CD14-positive monocyte (primary cell): ENCODE results near the gene DSCAML1. TPM values are rescaled to one million over a fixed set of nuclear protein-coding genes. Genes with fewer than 3 reads are reported as not detected.

Experiments used
- DNase-seq, 3 donors: peaks; one replicate each; pipeline ENCODE4 v3.0.0-alpha.2; 2011 to 2022
- H2AFZ ChIP-seq: 2 replicates; pipeline ENCODE4 v1.6.0; 2012; ENCODE audit warnings: mild to moderate bottlenecking, low read depth, low read length, inconsistent platforms; ENCODE audit not compliant: insufficient read depth, poor library complexity, severe bottlenecking
- H3K27ac ChIP-seq, 2 donors: 1 replicate in 1 of 2; 2 replicates in 1 of 2; pipeline ENCODE4 v1.5.1; 2012 to 2013; ENCODE audit warnings: low read length in 2 of 2, control low read depth in 1 of 2, inconsistent platforms in 1 of 2, low read depth in 1 of 2, mild to moderate bottlenecking in 1 of 2
- H3K27me3 ChIP-seq, 2 donors: one replicate each; pipeline versions ENCODE4 v1.6.0 to v1.6.1; 2011 to 2013; ENCODE audit warnings: low read length in 2 of 2; ENCODE audit not compliant: control insufficient read depth in 2 of 2, insufficient read depth in 2 of 2
- H3K36me3 ChIP-seq, 2 donors: replicated peaks in 1 of 2; 1 replicate in 1 of 2; 2 replicates in 1 of 2; pipeline versions ENCODE4 v1.5.1 to v1.6.1; 2012 to 2013; ENCODE audit warnings: low read length in 2 of 2, control low read depth in 1 of 2, inconsistent platforms in 1 of 2, mild to moderate bottlenecking in 1 of 2; ENCODE audit not compliant: insufficient read depth in 2 of 2, control insufficient read depth in 1 of 2
- H3K4me1 ChIP-seq, 2 donors: 1 replicate in 1 of 2; 2 replicates in 1 of 2; pipeline versions ENCODE4 v1.5.1 to v1.6.1; 2012 to 2013; ENCODE audit warnings: low read length in 2 of 2, control low read depth in 1 of 2, inconsistent platforms in 1 of 2, mild to moderate bottlenecking in 1 of 2, moderate library complexity in 1 of 2; ENCODE audit not compliant: insufficient read depth in 2 of 2, control insufficient read depth in 1 of 2
- H3K4me2 ChIP-seq: replicated peaks from 2 replicates; pipeline ENCODE3; 2012; ENCODE audit warnings: low read length, moderate library complexity, mild to moderate bottlenecking; ENCODE audit not compliant: poor library complexity, severe bottlenecking; ENCODE audit errors: extremely low read depth
- H3K4me3 ChIP-seq, 3 experiments: fragments of 200-600 bp in 1 of 3; sonication (generic) in 1 of 3; replicated peaks in 1 of 3; 1 replicate in 2 of 3; 2 replicates in 1 of 3; pipeline ENCODE4 v1.5.1; 2011 to 2013; ENCODE audit warnings: low read length in 3 of 3, mild to moderate bottlenecking in 3 of 3, control low read depth in 2 of 3, low read depth in 2 of 3, inconsistent platforms in 1 of 3, moderate library complexity in 1 of 3
- H3K79me2 ChIP-seq: 2 replicates; pipeline ENCODE4 v1.6.0; 2012; ENCODE audit warnings: mild to moderate bottlenecking, control low read depth, inconsistent platforms, low read length, moderate library complexity; ENCODE audit not compliant: insufficient read depth
- H3K9ac ChIP-seq: 2 replicates; pipeline ENCODE4 v1.6.0; 2017; ENCODE audit warnings: low read length, mild to moderate bottlenecking; ENCODE audit not compliant: insufficient read depth, poor library complexity, severe bottlenecking
- H3K9me3 ChIP-seq, 2 donors: replicated peaks in 1 of 2; 1 replicate in 1 of 2; 2 replicates in 1 of 2; pipeline versions ENCODE4 v1.5.1 to v1.6.1; 2012 to 2013; ENCODE audit warnings: low read length in 2 of 2, control low read depth in 1 of 2; ENCODE audit not compliant: control insufficient read depth in 1 of 2, insufficient read depth in 1 of 2
- H4K20me1 ChIP-seq: 2 replicates; pipeline ENCODE4 v1.6.0; 2012; ENCODE audit warnings: mild to moderate bottlenecking, low read length, control low read depth, moderate library complexity; ENCODE audit not compliant: insufficient read depth
- H3K27ac Mint-ChIP-seq, 7 donors: one replicate each; pipeline ENCODE4 v1.8.0; 2020; ENCODE audit warnings: mild to moderate bottlenecking in 7 of 7, mixed read lengths in 7 of 7, moderate library complexity in 6 of 7, inconsistent platforms in 2 of 7
- H3K27me3 Mint-ChIP-seq, 3 donors: one replicate each; pipeline ENCODE4 v1.8.0; 2021 to 2022; ENCODE audit warnings: low read depth in 3 of 3, mild to moderate bottlenecking in 3 of 3, mixed read lengths in 3 of 3, moderate library complexity in 3 of 3, inconsistent platforms in 1 of 3
- H3K36me3 Mint-ChIP-seq, 2 donors: one replicate each; pipeline ENCODE4 v1.8.0; 2020; ENCODE audit warnings: mixed read lengths in 2 of 2, inconsistent platforms in 1 of 2, mild to moderate bottlenecking in 1 of 2
- H3K4me1 Mint-ChIP-seq: one replicate; pipeline ENCODE4 v1.8.0; 2020; ENCODE audit warnings: mild to moderate bottlenecking, mixed read lengths
- H3K4me3 Mint-ChIP-seq, 2 donors: one replicate each; pipeline ENCODE4 v1.8.0; 2020; ENCODE audit warnings: mild to moderate bottlenecking in 2 of 2, mixed read lengths in 2 of 2, moderate library complexity in 1 of 2
- H3K9me3 Mint-ChIP-seq, 7 donors: one replicate each; pipeline ENCODE4 v1.8.0; 2020 to 2022; ENCODE audit warnings: mixed read lengths in 7 of 7, mild to moderate bottlenecking in 6 of 7, moderate library complexity in 6 of 7, inconsistent platforms in 2 of 7
- CTCF ChIP-seq: fragments of 200-600 bp; IDR thresholded peaks from one replicate; pipeline ENCODE4 v1.8.0; 2022; ENCODE audit warnings: antibody characterized with exemption, mild to moderate bottlenecking
- WGBS: methylation state at CpG from one replicate; pipeline ENCODE4 v1.1.5; 2013; ENCODE audit warnings: missing lambda C conversion rate; ENCODE audit not compliant: insufficient coverage; 5-methylcytosine and 5-hydroxymethylcytosine counted together
- intact Hi-C, 2 donors: fragments of 100-400 bp; cut with micrococcal nuclease; formaldehyde crosslinking; loops; one replicate each; pipeline versions ENCODE4 v1.15.0 to v1.15.1; 2023
- polyA plus RNA-seq, 3 donors: library from polyadenylated mRNA; depleted of rRNA in 1 of 3; unstranded in 2 of 3; stranded (reverse) in 1 of 3; fragments of 300-500 nt in 2 of 3; fragments of >200 nt in 1 of 3; fragmentation: Illumina TruSeq in 2 of 3; gene quantifications; 1 replicate in 2 of 3; 2 replicates in 1 of 3; pipeline ENCODE4 v1.2.3, GENCODE V29; 2012 to 2021

DSCAML1 gene
- polyA plus RNA-seq, 3 donors: not detected

- H3K27me3 ChIP-seq: no peaks in the 10 kb centered on the region
- peaks cover 7 to 10% of the 10 kb centered on the region in 2 donors for H3K9me3 ChIP-seq
- H3K9me3 Mint-ChIP-seq: peaks cover 4 to 24% (median 11%) of the 10 kb centered on the region in 7 donors
- H3K27ac Mint-ChIP-seq: peak overlapping the region in 1 of 7 donors; percentile 25
- H2AFZ ChIP-seq: no peak overlapping the region
- H3K4me3 ChIP-seq: no peak overlapping the region
- peaks cover 86 to 91% of the 10 kb centered on the region in 2 donors for H3K36me3 Mint-ChIP-seq
- TF ChIP-seq CTCF: no peak
- 100% methylated on average over 4 of the region's 4 CpGs for WGBS
- no peak for DNase-seq
- H3K4me3 Mint-ChIP-seq: no peak overlapping the region
- no peaks in the 10 kb centered on the region for H3K79me2 ChIP-seq
- H3K4me1 Mint-ChIP-seq: no peaks in the 10 kb centered on the region
- H3K27me3 Mint-ChIP-seq: no peaks in the 10 kb centered on the region
- no peak overlapping the region for H3K9ac ChIP-seq
- peaks cover 75 to 83% of the 10 kb centered on the region in 2 donors for H3K36me3 ChIP-seq
- H3K4me2 ChIP-seq: no peak overlapping the region
- H3K27ac ChIP-seq: no peak overlapping the region
- intact Hi-C loops: no loop called here
- no peaks in the 10 kb centered on the region for H4K20me1 ChIP-seq
- H3K4me1 ChIP-seq: no peaks in the 10 kb centered on the region
These were observed 401.5 kb downstream of the DSCAML1 start for GRCh38 chr11:117395476-117395875.

GRCh38 chr11:117394221-117394925 lies 402.6 kb downstream of the DSCAML1 start:
- peaks cover 87 to 96% of the 10 kb centered on the region in 2 donors for H3K36me3 Mint-ChIP-seq

More at GRCh38 chr11:117394221-117394925, 402.6 kb downstream of the DSCAML1 start:
- no peak overlapping the region for H3K27ac Mint-ChIP-seq
- Histone ChIP-seq H3K9ac (no peak overlapping the region), H3K9me3 (peaks cover 7 to 10% of the 10 kb centered on the region in 2 donors), H3K4me1 (no peaks in the 10 kb centered on the region), H2AFZ (no peak overlapping the region), H3K36me3 (peaks cover 77 to 90% of the 10 kb centered on the region in 2 donors), H4K20me1 (no peaks in the 10 kb centered on the region), H3K4me2 (no peak overlapping the region), H3K4me3 (no peak overlapping the region), H3K79me2 (no peaks in the 10 kb centered on the region), H3K27me3 (no peaks in the 10 kb centered on the region), H3K27ac (no peak overlapping the region)
- no peaks in the 10 kb centered on the region for H3K4me1 Mint-ChIP-seq
- peaks cover 4 to 24% (median 11%) of the 10 kb centered on the region in 7 donors for H3K9me3 Mint-ChIP-seq
- no peak overlapping the region for H3K4me3 Mint-ChIP-seq
- DNase-seq: no peak
- intact Hi-C loops: no loop called here
- 96% methylated on average over 12 of the region's 14 CpGs for WGBS
- TF ChIP-seq CTCF: no peak
- no peaks in the 10 kb centered on the region for H3K27me3 Mint-ChIP-seq
